ENCODE results near the gene SLC1A1.
"Not testable (repeated sequence)": the region's sequence is repeated elsewhere in the genome, so short reads cannot be mapped to it uniquely, and the experiment has no call there.

Gene SLC1A1

DNA sequence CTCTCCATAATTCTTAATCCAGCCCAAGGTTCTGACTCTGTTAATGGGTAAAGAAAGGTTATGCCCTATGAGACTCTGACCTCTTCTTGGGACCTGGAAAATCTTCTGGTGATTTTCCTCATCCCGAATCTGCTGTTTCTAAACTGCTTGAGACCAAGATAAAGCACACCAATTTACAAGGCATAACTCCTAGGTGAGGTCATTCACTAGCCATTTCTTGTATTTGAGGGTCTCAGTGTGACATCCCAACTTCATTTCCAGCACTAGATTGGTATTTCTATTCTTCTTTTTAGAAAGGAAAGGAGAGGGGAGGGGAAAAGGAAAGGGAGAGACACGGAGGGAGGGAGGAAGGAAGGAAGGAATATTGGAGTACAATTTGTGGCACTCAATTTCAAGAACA lies 51.6 kb downstream of the SLC1A1 start:
- DNase-seq (ENCODE audit: low spot score), result no peak

DNA sequence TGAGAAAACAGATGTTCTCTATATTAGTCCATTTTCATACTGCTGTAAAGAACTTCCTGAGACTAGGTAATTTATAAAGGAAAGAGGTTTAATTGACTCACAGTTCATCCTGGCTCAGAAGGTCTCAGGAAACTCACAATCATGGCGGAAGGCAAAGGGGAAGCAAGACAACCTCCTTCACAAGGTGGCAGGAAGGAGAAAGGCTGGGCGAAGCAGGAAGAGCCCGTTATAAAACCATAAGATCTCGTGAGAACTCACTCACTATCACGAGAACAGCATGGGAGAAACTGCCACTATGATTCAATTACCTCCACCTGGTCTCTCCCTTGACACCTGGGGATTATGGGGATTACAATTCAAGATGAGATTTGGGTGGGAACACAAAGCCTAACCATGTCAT lies 54.4 kb downstream of the SLC1A1 start:
- not testable (repeated sequence) for DNase-seq (ENCODE audit: low spot score)

DNA sequence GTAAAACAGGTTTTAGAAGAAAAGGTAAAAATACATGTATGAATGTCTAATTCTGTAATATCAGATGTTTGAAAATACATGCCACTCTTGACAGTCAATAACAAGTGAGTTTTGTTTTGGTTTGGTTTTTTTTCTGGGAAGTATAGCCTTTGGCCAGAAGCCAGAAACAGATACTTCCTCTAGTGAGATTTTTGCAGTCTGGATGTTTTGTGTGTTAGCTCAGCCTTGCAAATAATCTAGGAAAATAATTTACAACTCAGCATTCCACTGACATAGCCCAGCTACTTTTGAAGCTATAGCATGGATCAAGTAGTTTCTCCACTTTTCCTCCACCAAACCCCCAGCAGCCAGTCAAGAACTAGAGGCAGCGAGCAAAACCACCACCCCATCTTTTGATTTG lies 56.7 kb downstream of the SLC1A1 start:
- no peak for DNase-seq (ENCODE audit: low spot score)

DNA sequence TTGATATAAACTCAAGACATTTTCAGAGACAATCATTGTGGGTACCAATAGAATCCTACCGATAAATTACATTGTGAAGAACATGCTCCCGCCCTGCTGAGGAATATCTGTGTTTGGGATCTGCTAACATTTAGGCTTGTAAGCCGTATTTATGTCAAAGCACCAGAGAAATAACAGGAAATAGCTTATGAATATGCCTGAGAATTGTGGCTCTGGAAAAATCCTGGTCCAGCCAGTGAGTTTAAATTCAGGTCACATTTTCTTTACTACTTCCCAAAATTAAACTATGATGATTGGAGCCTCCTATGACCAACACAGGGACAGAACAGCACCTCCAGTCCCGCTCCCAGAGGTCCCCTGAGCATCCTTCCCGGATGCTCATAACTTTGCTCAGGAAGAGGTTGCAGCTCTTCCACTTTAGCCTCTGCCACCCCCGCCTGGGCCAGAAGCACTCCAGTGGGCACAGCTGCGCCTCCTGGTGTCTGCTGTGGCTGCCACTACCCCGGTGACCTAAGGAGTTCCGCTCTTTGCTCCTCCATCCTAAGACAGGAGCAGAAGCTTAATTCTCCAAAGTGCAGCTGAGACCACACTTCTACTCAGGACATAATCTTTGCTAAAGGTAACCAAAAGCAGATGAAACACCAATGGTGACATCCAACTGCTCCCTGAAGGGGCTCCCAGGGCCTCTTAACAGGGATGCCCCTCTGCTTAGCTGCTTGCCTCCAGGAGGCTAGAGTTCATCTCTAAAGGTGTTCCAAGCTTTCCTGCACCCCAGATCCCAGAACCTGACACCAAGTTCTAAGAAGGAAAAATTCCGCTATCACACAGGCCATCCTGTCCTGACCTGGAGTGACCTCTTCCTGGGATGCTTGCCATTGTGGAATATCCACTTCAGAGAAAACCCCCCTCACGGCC lies 58.8 kb downstream of the SLC1A1 start:
- DNase-seq (ENCODE audit: low spot score), result peak; percentile 22

DNA sequence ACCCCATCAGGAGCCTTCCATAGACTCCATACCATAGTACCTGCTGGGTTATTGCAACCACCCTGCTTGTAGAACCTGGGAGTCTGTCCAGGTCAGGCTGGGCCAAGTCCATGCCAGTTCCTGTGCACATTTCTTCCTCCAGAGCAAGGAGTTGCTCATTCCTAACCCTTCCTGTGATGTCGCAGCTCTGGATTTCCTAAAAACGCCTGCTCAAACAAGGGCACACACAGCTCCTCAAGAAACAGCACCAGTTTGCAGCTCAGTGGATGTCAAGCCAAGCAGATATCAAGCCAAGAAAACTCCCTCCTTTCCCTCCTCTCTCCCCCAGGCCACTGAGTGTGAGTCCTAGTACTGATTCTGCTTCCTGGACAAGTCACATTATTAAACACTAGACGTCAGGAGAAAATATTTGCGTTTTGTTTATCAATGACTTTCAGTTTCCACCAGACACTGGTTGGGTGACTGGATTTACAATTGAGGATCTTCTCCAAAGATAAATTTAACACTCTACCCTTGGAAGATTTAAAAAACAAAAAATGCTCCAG lies 59.6 kb downstream of the SLC1A1 start:
- no peak for DNase-seq (ENCODE audit: low spot score)

DNA sequence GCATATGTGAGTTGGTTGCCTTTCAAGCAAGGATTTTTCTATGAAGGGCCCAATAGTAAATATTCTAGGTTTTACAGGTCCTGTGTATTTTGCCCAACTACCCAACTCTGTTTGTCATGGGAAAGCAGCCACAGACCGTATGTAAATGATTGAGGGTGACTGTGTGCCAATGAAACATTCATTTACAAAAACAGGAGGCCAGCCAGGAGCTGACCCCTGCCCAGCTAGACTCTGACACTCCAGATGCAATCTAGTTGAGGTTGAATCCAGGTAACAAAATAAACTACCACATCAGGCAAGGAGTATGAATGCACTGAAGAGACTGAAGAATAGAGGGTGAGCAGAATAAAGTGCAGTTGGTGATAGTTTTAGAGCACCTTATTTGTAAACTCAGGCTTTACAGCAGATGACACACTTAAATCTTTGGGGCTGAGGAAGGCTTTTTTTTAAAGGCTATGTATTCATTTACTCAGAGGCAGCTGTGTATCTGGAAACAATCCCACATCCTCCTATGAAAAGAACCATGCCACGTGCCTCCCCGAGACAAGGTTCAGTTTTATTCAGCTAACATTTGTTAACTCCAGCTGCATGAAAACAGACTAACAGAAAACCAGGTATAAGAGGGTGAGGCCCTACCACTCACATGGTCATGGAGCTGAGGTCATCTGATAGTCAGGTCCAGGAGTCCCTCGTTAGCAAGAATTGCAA lies 60.7 kb downstream of the SLC1A1 start:
- no peak for DNase-seq (ENCODE audit: low spot score)

DNA sequence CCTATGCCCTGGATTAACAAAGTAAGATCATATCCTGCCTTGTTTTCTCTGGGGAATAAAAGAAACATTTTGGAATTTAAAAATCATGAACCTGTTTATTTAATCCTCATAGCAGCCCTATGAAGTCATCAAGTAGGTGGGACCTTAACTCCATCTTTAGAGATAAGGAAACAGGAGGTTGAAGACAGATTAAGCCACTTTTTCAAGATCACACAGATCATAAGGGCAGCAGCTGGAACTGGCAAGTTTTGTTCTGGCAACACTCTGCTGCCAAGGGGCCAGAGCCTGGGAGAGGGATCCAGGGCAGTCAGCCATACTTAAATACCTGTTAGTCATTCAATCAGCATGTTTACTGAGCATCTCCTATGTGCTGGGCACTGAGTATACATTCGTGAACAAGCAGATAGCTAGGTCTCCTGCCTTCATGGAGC lies 63.7 kb downstream of the SLC1A1 start:
- DNase-seq (ENCODE audit: low spot score), result no peak

DNA sequence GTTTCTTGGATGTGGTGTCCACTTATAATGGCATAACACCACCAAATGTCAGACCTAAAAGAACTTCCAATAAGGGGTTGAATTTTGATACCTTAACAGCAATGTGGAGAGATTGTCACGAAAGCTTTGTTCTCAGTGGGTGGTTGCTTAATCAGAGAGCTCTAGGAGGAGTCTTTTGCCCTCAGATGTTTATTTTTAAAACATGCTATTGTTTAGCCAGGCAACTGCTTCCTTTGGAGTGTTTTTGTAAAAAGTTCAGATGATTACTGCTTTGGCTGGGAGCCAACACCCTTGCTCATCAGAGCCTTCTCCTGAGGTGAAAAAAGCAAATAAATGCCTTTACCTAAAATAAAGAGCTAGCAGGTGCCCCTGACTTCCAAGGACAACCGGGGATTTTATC lies 65.0 kb downstream of the SLC1A1 start:
- DNase-seq (ENCODE audit: low spot score), result no peak

DNA sequence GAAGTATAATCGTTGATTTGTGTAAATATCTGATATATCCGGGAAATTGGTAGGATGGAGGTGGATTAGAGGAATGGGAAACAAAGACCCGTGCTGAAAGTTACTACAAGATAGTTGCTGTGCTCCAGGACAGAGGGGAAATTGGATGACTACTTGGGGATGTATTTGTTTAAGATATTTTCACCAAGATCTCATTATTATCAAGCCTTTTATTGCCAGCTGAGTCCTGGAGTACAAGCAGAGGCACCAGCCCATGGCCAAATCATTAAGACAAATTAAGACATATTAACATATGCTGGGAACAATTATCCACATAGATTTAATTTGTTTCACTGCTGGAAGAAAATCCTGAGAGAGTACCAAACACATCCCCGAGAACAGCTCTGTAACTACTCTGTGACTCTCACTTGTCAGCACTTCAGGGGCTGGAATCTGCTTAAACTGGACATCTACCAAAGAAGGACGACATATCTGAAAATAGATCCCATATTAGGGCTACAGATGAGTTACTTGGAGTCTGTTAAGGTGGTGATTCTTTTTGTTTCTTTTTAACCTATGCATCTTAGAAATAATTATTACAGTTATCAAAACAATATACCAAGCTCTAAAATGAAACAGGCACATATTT lies 68.2 kb downstream of the SLC1A1 start:
- DNase-seq (ENCODE audit: low spot score), result no peak

DNA sequence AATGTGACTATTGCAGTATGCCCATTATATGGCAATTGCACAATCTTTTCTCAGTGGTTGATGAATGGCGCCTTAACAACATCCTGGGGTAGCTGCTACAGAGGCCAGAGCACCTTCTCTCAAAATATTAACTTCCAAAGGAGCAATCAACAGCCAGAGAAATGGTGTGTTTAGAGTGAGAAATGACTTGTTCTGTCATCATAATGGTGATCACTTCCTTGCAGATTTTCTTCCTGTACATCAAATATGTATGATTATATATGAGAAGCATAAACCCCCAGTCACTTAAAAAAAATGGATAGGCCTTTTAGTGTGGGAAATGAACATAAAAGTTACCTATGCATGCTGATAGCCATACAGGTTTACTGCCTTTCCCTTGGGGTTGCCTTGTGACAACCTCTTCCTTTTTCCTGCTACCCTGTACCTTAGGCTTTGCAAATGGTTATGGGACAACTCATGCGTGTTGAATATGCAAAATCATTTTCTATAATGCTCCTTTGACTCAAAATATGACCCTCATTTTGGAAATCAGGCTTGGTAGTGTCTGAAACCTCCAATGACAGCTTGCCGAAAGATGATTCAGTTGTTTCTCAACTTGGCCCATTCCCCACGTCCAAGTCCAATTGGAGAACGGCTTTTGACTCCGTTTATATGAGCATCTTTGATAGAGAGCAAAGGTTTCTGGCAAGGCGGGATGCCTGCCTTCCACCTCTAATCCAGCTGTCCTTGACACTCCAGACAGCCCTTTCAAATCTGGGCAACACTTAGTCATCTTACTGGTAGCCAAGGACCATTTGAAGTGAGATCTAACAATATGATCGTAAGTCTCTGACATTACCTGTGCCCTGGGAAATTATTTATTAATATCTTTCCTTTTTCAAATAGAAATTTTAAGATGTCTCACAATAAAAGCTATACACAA lies 69.3 kb downstream of the SLC1A1 start:
- DNase-seq (ENCODE audit: low spot score), result no peak

DNA sequence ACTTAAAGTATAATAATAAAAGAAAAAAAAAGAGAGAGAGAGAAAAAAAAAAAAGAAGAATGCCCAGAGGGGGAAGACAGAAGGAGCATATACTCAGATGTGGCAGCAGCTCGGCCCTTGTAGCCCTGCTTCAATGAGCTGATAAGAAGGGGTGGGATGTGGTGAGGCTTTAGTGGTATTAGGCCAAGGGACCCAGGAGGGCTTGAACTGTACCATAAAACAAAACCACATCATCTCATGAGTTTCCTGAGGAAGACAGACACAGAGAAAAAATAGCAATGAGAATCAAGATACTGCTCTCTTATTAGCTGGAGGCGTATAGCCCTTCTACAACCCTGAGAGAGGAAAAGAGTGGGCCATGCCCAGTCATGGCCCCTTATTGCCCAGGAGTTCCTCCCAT lies 72.8 kb downstream of the SLC1A1 start:
- DNase-seq (ENCODE audit: low spot score), result no peak

DNA sequence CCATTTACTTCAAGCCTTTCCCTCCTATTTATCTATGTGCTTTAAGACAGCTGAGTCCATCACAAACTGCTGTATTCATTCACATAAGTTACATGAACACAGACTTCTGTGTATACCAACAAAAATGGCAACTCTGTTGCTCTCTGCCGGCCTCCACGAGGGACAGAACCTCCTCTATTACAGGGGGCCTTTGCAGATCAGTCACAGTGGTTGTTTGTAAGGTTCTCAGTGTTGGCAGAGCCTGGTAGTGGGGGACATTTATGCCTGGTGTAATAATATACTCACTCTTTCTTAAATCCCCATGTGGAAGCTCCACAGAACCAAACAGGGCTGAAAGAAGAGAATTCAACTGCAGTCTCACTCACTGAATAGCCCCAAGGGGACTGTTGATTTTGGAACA lies 76.5 kb downstream of the SLC1A1 start:
- no peak for DNase-seq (ENCODE audit: low spot score)

DNA sequence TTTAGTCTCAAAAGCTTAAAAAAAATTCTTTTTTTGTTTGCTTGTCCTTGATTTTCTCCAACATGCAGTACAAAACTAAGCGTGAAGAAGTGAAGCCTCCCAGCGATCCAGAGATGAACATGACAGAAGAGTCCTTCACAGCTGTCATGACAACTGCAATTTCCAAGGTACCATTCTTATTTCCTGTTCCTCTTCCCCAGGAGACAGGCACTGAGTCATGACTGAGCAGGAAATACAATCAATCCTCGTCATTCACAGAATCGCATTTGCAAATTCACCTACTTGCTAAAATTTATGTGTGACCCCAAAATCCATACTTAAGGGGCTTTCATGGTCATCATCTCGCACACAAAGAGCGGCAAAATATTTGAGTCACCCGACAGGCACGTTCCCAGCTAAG lies 77.3 kb downstream of the SLC1A1 start:
- no peak for DNase-seq (ENCODE audit: low spot score)

DNA sequence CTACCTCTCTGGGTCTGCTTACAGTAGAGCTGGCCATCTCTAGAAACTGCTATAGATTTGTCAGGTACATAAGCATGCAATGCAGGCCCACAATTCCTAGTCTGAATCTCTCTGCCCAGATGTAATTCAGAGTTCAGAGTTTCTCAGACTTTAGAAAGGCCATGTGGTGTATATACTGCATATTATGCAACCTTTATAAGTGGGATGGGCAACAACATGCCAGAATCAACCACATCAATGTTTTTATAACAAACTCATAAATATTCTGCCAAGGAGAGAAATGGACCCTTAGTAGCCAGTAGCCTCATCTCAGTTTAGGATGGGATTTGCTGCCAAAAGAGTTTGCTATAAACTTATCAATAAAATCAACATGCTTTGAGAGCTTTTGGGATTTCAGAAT lies 78.8 kb downstream of the SLC1A1 start:
- DNase-seq (ENCODE audit: low spot score), result no peak

DNA sequence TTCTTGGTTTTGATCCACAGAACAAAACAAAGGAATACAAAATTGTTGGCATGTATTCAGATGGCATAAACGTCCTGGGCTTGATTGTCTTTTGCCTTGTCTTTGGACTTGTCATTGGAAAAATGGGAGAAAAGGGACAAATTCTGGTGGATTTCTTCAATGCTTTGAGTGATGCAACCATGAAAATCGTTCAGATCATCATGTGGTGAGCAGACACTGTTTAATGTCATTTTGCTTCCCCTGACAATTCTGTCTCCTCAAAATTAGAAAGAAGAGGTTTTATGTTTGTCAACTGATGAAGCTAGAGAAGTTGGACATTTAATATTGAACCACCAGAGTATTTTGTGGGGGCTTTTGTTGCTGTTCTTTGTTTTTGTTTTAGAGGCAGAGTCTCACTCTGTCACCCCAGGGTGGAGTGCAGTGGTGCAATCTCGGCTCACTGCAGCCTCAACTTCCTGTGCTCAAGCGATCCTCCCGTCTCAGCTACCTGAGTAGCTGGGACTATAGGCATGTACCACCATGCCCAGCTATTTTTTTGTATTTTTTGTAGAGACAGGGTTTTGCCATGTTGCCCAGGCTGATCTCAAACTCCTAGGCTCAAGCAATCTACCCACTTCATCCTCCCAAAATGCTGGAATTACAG lies 82.0 kb downstream of the SLC1A1 start:
- DNase-seq (ENCODE audit: low spot score), result no peak

DNA sequence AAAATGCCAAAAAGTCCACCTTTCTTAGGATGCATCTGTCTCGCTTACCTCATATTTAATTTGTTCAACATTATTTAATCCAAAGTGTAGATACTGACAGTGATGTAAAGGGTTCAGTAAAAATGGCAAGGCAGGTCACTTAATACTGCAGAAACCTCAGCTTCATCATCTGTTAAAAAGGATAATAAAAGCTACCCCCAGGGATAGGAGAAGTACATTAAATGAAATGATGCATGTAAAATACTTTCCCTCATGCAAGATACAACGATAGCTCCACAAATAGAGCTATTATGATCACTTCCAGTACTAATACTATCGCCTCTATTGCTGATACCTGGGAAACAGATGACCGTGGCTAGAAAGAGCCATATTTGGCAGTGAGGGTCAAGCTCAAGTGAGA lies 82.9 kb downstream of the SLC1A1 start:
- no peak for DNase-seq (ENCODE audit: low spot score)

DNA sequence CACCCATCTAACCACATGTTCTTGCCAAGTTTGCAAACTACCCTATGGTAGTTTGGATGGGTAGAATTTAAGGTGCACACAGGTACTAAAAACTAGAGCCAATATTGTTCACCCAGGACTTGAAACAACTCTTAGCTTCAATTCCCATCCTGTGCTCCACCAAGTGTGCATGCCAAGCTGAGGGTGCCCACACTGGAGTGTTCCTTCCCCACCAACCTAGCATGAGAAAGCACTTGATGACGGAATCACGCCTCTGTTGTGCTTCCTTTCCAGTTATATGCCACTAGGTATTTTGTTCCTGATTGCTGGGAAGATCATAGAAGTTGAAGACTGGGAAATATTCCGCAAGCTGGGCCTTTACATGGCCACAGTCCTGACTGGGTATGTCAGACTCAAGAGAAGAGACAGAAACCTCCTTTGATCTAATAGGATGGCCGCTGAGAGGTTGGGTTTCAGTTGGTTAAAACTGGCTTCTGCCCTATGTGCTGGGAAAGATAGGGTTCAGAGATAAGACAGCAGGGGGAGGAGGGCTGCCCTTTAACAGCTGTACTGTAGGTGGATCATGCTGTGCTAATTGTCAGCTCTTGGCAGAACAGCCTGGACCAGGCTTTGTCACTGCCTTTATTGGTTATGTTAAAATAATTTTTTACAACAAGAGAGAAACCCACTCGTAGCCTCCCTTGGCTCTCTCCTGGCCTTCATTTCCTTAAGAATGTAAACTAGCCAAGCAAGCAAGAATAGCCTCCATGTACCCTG lies 83.5 kb downstream of the SLC1A1 start:
- peak; percentile 55 for DNase-seq (ENCODE audit: low spot score)

DNA sequence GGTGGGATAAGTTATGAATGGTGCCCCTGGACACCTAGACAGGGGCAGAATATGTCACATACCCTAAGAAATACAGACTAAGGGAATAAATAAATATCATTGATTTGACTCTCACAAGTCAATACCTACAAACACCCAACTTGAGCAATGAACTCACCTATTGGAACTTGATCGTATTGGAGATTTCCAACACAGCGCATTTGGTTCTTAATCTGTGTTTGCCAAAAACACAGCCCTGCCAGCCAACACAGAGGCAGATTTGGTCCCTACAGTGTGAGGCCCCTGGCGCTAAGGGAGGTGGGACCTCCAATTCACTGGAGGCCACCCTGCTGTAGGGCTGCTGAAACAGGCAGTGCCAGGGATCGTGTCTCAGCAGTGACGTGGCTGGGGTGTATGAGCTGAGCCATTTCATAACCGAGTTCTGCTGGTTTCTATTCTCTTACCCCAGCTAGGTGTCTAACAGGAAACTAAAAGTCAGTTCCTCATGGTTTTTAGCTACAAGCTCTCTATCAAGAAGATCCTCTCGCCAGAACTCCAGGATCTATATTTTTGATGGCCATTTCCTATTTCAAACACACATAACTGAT lies 84.5 kb downstream of the SLC1A1 start:
- DNase-seq (ENCODE audit: low spot score), result no peak

DNA sequence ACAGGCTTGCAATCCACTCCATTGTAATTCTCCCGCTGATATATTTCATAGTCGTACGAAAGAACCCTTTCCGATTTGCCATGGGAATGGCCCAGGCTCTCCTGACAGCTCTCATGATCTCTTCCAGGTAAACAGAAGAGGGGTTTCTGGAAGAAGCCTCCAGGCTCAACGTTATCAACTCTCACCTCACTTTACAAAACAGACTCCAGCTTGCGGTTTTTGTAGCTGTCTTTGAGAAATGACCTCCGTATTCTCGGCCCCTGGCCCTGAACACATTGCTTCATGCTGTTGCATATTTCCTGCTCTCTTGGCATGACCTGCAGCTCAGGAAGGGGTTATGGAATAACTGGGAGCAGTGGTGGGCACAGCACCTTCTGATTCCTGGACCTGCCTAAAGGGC lies 85.7 kb downstream of the SLC1A1 start:
- no peak for DNase-seq (ENCODE audit: low spot score)

DNA sequence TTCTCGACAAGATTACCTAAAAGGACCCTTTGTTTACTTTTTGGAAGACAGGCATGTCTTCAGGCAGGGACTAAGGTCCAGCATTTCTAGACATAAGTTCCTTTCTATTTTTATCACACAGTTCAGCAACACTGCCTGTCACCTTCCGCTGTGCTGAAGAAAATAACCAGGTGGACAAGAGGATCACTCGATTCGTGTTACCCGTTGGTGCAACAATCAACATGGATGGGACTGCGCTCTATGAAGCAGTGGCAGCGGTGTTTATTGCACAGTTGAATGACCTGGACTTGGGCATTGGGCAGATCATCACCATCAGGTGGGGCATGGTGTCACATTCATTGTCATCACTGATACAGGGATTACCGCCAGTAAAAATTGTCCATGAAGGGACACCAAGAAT lies 86.2 kb downstream of the SLC1A1 start:
- no peak for DNase-seq (ENCODE audit: low spot score)
